RWPE2 (cell line): ENCODE data around the gene PFDN5.

Experiments used
- ATAC-seq: fragments of 200-7000 bp; cut with Tn5 transposase; 3 replicates; pipeline ENCODE4 v1.9.1; 2021; ENCODE audit warnings: low read depth
- DNase-seq: peaks from one replicate; pipeline ENCODE4 v3.0.0-alpha.2; 2020; ENCODE audit warnings: low spot score
- H3K27ac ChIP-seq: fragments of 450-650 bp; 2 replicates; pipeline ENCODE4 v1.5.1; 2017; ENCODE audit warnings: mild to moderate bottlenecking; ENCODE audit not compliant: poor library complexity, severe bottlenecking
- H3K27me3 ChIP-seq: fragments of 250-450 bp; sonication (Bioruptor Pico); 2 replicates; pipeline ENCODE4 v1.5.1; 2021; ENCODE audit warnings: mild to moderate bottlenecking, moderate library complexity; ENCODE audit not compliant: insufficient read depth, poor library complexity, severe bottlenecking
- H3K36me3 ChIP-seq: fragments of 250-450 bp; sonication (Bioruptor Pico); 2 replicates; pipeline ENCODE4 v1.5.1; 2020; ENCODE audit warnings: low read depth, mild to moderate bottlenecking, moderate library complexity
- H3K4me1 ChIP-seq: fragments of 250-450 bp; sonication (Bioruptor Pico); 2 replicates; pipeline ENCODE4 v1.5.1; 2021; ENCODE audit warnings: mild to moderate bottlenecking, moderate library complexity; ENCODE audit not compliant: insufficient read depth, poor library complexity, severe bottlenecking
- H3K4me3 ChIP-seq: fragments of 250-450 bp; sonication (Bioruptor Pico); 2 replicates; pipeline ENCODE4 v1.5.1; 2021; ENCODE audit warnings: mild to moderate bottlenecking, moderate library complexity; ENCODE audit not compliant: severe bottlenecking
- H3K9me3 ChIP-seq: fragments of 250-450 bp; sonication (Bioruptor Pico); 2 replicates; pipeline ENCODE4 v1.5.1; 2021; ENCODE audit warnings: mild to moderate bottlenecking, moderate library complexity; ENCODE audit not compliant: severe bottlenecking
- CTCF ChIP-seq: fragments of 450-650 bp; IDR thresholded peaks from one replicate; pipeline ENCODE4 v1.5.1; 2017; ENCODE audit warnings: mild to moderate bottlenecking, moderate library complexity; ENCODE audit not compliant: poor library complexity, severe bottlenecking

The PFDN5 gene

DNA sequence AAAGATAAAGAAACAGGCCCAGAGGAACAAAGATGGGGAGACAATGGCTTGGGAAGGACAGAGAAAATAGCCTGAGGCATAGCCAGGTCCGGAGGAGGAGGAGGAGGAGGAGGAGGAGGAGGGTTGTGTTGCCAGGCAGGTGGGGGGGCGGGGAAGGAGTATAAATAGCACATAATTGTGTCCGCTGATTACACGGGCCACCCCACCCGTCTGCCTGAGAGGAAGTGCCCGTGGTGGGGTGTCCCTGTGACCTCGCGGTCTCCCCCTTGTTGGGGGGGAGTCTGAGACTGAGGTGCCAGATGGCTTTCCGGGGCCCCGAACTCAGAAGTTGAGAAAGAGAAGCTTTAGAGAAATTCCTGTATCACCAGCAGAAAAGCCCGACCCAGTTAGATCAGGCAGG is 42.7 kb downstream of the PFDN5 start:
- H3K4me3 ChIP-seq: no peak overlapping the region
- ATAC-seq (no peak), DNase-seq (no peak)
- TF ChIP-seq CTCF: no peak
- no peak overlapping the region for H3K27ac ChIP-seq
- no peaks in the 10 kb centered on the region for H3K4me1 ChIP-seq
- no peaks in the 10 kb centered on the region for H3K27me3 ChIP-seq
- no peaks in the 10 kb centered on the region for H3K36me3 ChIP-seq
- H3K9me3 ChIP-seq: no peaks in the 10 kb centered on the region

- DNase-seq (no peak), ATAC-seq (no peak)
Observed at GRCh38 chr12:53338916-53339315, 43.6 kb downstream of the PFDN5 start.

GRCh38 chr12:53340398-53340797 is 45.1 kb downstream of the PFDN5 start:
- Histone ChIP-seq H3K4me3 (no peak overlapping the region), H3K27me3 (no peaks in the 10 kb centered on the region), H3K9me3 (no peaks in the 10 kb centered on the region), H3K27ac (no peak overlapping the region), H3K4me1 (no peaks in the 10 kb centered on the region), H3K36me3 (no peaks in the 10 kb centered on the region)
- ATAC-seq (no peak), DNase-seq (no peak)
- no peak for TF ChIP-seq CTCF

More at GRCh38 chr12:53338916-53339315, 43.6 kb downstream of the PFDN5 start:
- Histone ChIP-seq H3K27me3 (no peaks in the 10 kb centered on the region), H3K9me3 (no peaks in the 10 kb centered on the region), H3K27ac (no peak overlapping the region), H3K4me1 (no peaks in the 10 kb centered on the region), H3K4me3 (no peak overlapping the region), H3K36me3 (no peaks in the 10 kb centered on the region)
- TF ChIP-seq CTCF: no peak

GRCh38 chr12:53343449-53343848 is 48.1 kb downstream of the PFDN5 start:
- no peaks in the 10 kb centered on the region for H3K36me3 ChIP-seq
- H3K4me3 ChIP-seq: no peak overlapping the region
- ATAC-seq: no peak
- TF ChIP-seq CTCF: no peak
- DNase-seq: no peak
- no peaks in the 10 kb centered on the region for H3K27me3 ChIP-seq
- H3K4me1 ChIP-seq: no peaks in the 10 kb centered on the region
- no peaks in the 10 kb centered on the region for H3K9me3 ChIP-seq
- H3K27ac ChIP-seq: no peak overlapping the region

DNA sequence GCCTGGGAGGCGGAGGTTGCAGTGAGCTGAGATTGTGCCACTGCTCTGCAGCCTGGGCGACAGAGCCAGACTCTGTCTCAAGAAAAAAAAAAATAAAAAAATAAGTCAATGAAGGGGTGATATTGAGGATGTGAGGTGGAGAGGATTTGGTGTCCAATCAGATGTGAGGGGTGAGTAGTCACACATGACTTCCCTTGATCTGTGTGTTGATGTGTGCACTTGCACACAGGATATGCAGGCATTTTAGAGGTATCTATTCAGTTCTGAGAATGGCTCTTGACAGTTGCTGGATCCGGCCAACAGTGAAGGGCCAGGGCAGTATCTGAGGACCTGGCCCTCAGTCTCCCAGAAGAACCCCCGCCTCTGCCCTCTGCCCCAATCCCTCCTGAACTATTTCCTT is 48.6 kb downstream of the PFDN5 start:
- DNase-seq: no peak
- Histone ChIP-seq H3K27ac (no peak overlapping the region), H3K36me3 (no peaks in the 10 kb centered on the region), H3K9me3 (no peaks in the 10 kb centered on the region), H3K4me3 (no peak overlapping the region), H3K4me1 (no peaks in the 10 kb centered on the region), H3K27me3 (no peaks in the 10 kb centered on the region)
- TF ChIP-seq CTCF: no peak
- ATAC-seq: no peak
